ENCODE data around the gene RPL13A.

DNA sequence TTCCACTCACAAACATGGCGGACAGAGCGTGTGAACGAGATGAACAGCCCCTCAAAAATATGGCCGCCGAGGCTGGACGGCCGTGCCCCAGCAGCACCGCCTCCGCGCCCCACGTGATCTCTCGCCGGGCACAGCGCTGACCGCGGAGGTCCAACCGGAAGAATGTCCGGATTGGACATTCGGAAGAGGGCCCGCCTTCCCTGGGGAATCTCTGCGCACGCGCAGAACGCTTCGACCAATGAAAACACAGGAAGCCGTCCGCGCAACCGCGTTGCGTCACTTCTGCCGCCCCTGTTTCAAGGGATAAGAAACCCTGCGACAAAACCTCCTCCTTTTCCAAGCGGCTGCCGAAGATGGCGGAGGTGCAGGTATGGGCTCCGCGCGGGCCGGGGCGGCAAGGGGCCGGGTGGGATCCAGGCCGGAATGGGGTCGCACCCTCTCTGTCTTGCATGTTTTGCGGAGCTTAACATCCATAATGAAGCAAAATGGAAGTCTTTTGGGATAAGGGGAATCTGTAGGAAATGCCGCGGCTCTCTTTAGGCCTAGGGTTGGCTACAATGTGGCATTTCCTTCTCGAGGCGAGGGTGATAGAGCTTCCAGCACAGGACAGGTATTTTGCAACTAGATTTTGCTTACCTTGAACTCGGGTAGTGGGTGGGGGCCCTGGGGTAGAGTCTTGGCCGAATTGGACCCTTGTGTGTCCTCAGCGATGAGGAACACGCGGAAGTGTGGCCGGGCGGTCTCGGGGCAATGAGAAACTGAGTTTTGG is at the start of gene RPL13A:
- TF ChIP-seq YY1 (IDR thresholded peaks at IDR 0.05; ENCODE audit: insufficient read depth, insufficient read length), result peak; percentile 97
- no peak for TF ChIP-seq ZNF274 (IDR thresholded peaks at IDR 0.05; ENCODE audit: low read depth, low read length)
- no peak for TF ChIP-seq SUZ12 (IDR thresholded peaks at IDR 0.05; ENCODE audit: extremely low read depth, insufficient read depth, insufficient read length)

Measured in NT2/D1 (cell line).